SU-DHL-6 (cell line): ENCODE results near the gene SLC8A3.

Experiments used
- H2AFZ ChIP-seq: fragments of 200-600 bp; sonication (generic); 2 replicates; pipeline ENCODE4 v1.6.1; 2014; ENCODE audit warnings: low read depth, mild to moderate bottlenecking, moderate library complexity, mixed read lengths, antibody characterized with exemption, low read length; ENCODE audit not compliant: severe bottlenecking
- H3F3A ChIP-seq: fragments of 200-600 bp; shearing (Covaris generic); 2 replicates; pipeline ENCODE4 v1.6.0; 2016; ENCODE audit warnings: antibody characterized with exemption, mild to moderate bottlenecking; ENCODE audit not compliant: insufficient read depth
- H3K27ac ChIP-seq: fragments of 200-600 bp; sonication (generic); 2 replicates; pipeline ENCODE4 v1.5.1; 2016; ENCODE audit warnings: low read depth, mild to moderate bottlenecking, low read length, moderate library complexity, mixed read lengths
- H3K27me3 ChIP-seq: fragments of 200-600 bp; sonication (generic), shearing (Covaris generic); 2 replicates; pipeline ENCODE4 v1.6.0; 2014; ENCODE audit warnings: mild to moderate bottlenecking, low read length
- H3K36me3 ChIP-seq: fragments of 200-600 bp; sonication (generic); 2 replicates; pipeline ENCODE4 v1.6.1; 2014; ENCODE audit warnings: mild to moderate bottlenecking, low read length, mixed read lengths
- H3K4me2 ChIP-seq: fragments of 300-600, 200-600 bp; shearing (Covaris generic), sonication (generic); 2 replicates; pipeline ENCODE4 v1.6.0; 2014; ENCODE audit warnings: low read length, low read depth, mild to moderate bottlenecking; ENCODE audit not compliant: poor library complexity, severe bottlenecking
- H3K4me3 ChIP-seq: fragments of 200-600 bp; sonication (generic); 2 replicates; pipeline ENCODE4 v1.5.1; 2014; ENCODE audit warnings: antibody characterized with exemption, low read length, mild to moderate bottlenecking, mixed read lengths; ENCODE audit not compliant: insufficient read depth, poor library complexity, severe bottlenecking
- H3K79me2 ChIP-seq: fragments of 200-600 bp; sonication (generic); 2 replicates; pipeline ENCODE4 v1.6.1; 2014; ENCODE audit warnings: mild to moderate bottlenecking, low read length, moderate library complexity; ENCODE audit not compliant: insufficient read depth
- H3K9ac ChIP-seq: fragments of 200-600 bp; sonication (generic); 2 replicates; pipeline ENCODE4 v1.7.0; 2014; ENCODE audit warnings: mild to moderate bottlenecking, low read length
- H3K9me2 ChIP-seq: fragments of 200-600 bp; sonication (generic); replicated peaks from 2 replicates; pipeline ENCODE4 v1.6.1; 2014; ENCODE audit warnings: low read length; ENCODE audit not compliant: insufficient read depth
- H3K9me3 ChIP-seq: fragments of 200-600 bp; sonication (generic); 2 replicates; pipeline ENCODE4 v1.6.1; 2014; ENCODE audit warnings: low read length, mixed read lengths; ENCODE audit not compliant: insufficient read depth
- H4K20me1 ChIP-seq: fragments of 200-600 bp; sonication (generic); 2 replicates; pipeline ENCODE4 v1.6.1; 2014; ENCODE audit warnings: low read depth, mild to moderate bottlenecking, antibody characterized with exemption, low read length, moderate library complexity, mixed read lengths
- EZH2phosphoT487 ChIP-seq: fragments of 200-600 bp; sonication (generic), shearing (Covaris generic); conservative IDR thresholded peaks from 2 replicates; pipeline ENCODE4 v1.6.1; 2018; ENCODE audit warnings: mild to moderate bottlenecking, antibody characterized with exemption, low read length, moderate library complexity, mixed read lengths
- TF ChIP-seq, protein P1 (sequence below): fragments of 200-600 bp; sonication (generic); IDR thresholded peaks from one replicate; pipeline ENCODE4 v1.5.1; 2017; ENCODE audit warnings: antibody characterized with exemption, mild to moderate bottlenecking, low read length, moderate library complexity; ENCODE audit not compliant: insufficient read depth, poor library complexity, severe bottlenecking

Gene SLC8A3

DNA sequence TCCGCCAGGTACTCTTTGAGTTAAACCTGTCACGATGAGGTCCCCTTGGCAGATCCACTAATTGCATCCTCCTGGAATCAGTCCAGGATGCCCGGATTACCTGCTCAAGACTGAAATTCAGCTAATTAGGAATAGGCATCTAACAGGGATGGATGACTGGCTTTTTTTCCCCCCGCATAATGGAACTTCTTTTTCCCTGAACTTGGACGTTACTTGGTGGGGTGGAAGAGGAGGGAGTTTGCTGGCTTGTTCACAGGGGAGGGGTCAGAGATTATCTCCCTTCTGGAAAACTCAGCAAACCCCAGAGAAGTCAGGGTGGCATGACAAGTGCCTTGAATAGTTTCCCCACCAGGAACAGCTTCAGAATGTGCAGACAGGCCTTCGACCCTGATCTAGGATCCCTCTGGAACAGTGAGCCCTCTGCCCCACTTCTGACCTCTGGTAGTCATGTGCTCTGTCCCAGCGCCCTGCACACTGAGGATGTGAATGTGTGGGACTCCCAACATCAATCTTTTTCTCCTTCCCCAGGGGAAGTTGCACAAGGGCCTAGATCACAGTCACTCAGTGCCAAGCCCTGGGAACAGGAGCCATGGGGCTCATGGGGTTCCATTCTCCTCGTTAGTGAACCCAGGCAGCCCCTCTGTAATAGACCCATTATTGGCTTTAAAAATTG, 167.1 kb downstream of the SLC8A3 start:
- H3K9ac ChIP-seq: no peak overlapping the region

DNA sequence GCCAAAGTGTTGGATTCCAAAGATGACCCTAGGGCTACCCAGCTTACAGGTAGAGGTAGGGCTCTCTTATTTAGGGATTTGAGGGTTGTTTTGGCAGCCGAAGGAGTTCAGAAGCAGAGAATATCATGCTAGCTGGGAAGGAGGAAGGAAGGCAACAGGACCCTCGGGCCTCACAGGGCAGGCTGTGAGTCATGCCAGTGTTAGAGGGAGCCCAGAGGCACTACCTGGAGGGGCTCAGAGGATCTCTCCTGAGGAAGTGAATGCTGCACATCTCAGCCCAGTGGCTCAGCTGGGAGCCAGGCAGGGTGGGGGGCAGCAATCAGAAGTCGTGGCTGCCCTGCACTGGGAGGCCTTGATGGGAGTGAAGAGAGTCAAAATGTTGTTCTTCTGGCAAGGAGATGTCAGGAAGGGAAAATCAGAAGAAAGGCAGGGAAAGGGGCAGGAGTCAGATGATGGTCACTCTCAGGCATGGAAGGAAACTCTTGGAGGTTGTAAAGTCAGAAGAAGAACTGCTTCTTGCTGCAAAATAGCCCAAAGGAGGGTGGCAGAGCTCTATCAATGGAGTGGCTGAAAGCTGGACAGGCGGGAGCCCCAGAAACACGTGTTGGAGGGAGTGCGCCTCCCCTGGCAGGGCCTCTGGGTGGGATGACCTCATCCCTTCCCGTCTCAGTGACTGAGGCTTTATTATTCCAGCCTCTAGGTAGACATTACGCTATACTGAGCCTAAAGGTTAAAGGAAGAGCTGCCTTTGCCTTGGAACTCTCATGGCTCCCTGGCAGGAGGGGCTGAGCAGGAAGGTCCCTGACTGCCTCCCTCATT, 168.2 kb downstream of the SLC8A3 start:
- Histone ChIP-seq H3K36me3 (no peaks in the 10 kb centered on the region), H3K9ac (no peak overlapping the region), H3K27me3 (no peaks in the 10 kb centered on the region), H4K20me1 (no peaks in the 10 kb centered on the region), H3K9me3 (no peaks in the 10 kb centered on the region), H3K4me2 (no peak overlapping the region), H3K79me2 (no peaks in the 10 kb centered on the region), H2AFZ (no peak overlapping the region), H3K27ac (no peak overlapping the region), H3F3A (no peaks in the 10 kb centered on the region), H3K9me2 (no peaks in the 10 kb centered on the region), H3K4me3 (no peak overlapping the region)
- TF ChIP-seq EZH2phosphoT487: no peak
- TF ChIP-seq, protein P1, sequence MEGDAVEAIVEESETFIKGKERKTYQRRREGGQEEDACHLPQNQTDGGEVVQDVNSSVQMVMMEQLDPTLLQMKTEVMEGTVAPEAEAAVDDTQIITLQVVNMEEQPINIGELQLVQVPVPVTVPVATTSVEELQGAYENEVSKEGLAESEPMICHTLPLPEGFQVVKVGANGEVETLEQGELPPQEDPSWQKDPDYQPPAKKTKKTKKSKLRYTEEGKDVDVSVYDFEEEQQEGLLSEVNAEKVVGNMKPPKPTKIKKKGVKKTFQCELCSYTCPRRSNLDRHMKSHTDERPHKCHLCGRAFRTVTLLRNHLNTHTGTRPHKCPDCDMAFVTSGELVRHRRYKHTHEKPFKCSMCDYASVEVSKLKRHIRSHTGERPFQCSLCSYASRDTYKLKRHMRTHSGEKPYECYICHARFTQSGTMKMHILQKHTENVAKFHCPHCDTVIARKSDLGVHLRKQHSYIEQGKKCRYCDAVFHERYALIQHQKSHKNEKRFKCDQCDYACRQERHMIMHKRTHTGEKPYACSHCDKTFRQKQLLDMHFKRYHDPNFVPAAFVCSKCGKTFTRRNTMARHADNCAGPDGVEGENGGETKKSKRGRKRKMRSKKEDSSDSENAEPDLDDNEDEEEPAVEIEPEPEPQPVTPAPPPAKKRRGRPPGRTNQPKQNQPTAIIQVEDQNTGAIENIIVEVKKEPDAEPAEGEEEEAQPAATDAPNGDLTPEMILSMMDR: no peak

More for the DNA sequence above, 167.1 kb downstream of the SLC8A3 start:
- Histone ChIP-seq H3K27me3 (no peaks in the 10 kb centered on the region), H3K4me3 (no peak overlapping the region), H3K9me2 (no peaks in the 10 kb centered on the region), H3F3A (no peaks in the 10 kb centered on the region), H3K27ac (no peak overlapping the region), H3K79me2 (no peaks in the 10 kb centered on the region), H3K36me3 (no peaks in the 10 kb centered on the region), H3K9me3 (no peaks in the 10 kb centered on the region), H4K20me1 (no peaks in the 10 kb centered on the region), H3K4me2 (no peak overlapping the region), H2AFZ (no peak overlapping the region)
- TF ChIP-seq, protein P1: no peak
- no peak for TF ChIP-seq EZH2phosphoT487

DNA sequence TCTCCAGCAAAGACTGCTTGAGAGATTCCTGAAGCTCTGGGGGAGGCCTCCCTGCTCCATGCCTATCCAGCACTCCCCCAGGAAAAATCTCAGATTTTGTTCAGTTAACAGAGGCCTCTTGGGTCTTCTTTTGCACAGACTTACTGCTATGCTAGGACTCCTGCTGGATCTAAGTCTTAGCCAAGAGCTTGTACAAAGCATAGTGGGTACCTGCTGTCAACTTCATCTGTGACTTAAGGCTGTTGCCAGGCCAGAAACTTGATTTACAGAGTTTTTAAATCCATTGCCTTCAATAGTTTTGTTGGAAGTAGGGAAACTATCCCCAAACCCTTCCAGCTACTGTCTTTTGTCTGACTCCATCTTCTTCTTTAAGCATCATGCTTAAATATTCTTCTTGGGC, 169.1 kb downstream of the SLC8A3 start:
- no peak for TF ChIP-seq EZH2phosphoT487
- TF ChIP-seq, protein P1: no peak
- Histone ChIP-seq H3K9me3 (no peaks in the 10 kb centered on the region), H3F3A (no peaks in the 10 kb centered on the region), H3K27ac (no peak overlapping the region), H3K36me3 (no peaks in the 10 kb centered on the region), H2AFZ (no peak overlapping the region), H4K20me1 (no peaks in the 10 kb centered on the region), H3K9ac (no peak overlapping the region), H3K79me2 (no peaks in the 10 kb centered on the region), H3K4me3 (no peak overlapping the region), H3K27me3 (no peaks in the 10 kb centered on the region), H3K4me2 (no peak overlapping the region), H3K9me2 (no peaks in the 10 kb centered on the region)
